Dedifferentiated amniotic fluid mesenchymal stem cell (primary cell): ENCODE measurements around the gene AMPD2.

Experiments used
- DNase-seq: peaks from one replicate; pipeline ENCODE4 v3.0.0-alpha.2; 2016; ENCODE audit errors: extremely low spot score

AMPD2 gene

DNA sequence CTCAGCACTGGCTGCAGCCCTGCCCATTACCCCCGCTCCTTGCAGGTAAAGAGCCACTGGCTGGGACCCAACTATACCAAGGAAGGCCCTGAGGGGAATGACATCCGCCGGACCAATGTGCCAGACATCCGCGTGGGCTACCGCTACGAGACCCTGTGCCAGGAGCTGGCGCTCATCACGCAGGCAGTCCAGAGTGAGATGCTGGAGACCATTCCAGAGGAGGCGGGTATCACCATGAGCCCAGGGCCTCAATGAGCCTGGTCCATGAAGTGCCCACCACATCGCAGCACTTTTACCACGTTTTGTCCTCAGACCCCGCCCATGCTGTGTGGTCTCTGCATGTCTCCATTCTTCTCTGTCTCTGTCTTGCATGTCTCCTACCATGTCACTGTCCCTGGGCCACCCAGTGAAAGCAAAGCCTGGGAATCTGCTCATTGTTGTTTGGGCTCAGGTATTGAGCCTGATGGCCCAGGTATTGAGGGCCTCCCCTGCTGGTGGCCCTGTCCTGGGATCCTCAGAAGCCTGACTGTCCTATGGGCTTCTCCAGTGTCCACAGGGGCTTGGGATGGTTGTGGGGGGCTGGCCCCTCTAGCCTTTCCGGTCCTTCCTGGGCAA is 11.4 kb downstream of the AMPD2 start:
- peak; percentile 4 for DNase-seq

DNA sequence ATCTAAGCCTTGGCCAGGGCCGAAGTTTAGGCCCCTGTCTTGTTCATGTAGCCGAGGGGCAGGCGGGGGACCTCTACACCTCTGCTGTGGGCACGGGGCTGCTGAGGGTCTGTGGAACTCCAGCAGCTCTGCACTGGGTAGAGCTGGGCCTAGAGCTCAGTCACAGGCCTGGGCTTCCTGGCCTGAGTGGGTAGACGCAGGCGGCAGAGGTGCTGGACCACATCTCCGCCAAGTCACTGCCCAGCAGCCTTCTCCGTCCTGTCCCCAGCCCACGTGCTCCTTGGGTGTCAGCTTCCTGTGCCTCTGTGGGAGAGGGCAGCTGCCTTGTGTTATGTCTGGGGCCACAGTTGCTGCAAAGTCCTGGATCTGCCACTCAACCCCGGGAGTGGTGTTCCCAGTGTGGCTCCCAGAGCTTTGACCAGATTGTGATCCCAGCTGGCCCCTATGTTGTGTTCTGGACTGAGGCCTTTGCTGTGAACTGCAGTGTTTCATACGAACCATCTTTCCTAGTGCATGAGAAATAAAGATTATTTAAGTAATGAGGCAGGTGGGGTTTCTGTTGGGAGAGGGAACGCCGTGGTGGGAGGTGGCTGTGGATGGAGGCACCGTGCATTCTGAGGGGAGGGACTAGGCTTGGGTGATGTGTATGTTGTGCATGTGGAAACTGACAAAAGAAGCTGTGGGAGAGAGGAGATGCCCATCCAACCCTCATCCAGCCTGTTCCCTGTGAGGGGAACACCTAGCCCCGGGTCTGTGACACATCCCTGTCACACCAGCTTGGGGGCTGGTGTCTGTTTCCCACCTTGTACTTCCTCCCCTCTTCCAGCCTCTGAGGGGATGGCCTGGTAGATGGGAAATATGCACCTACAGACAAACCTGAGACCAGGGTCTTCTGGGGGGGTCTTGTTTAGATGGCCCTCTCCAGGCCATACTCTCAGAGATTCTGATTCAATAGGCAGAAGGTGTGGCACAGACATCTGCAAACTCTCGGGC is 12.2 kb downstream of the AMPD2 start:
- DNase-seq, result peak; percentile 13

DNA sequence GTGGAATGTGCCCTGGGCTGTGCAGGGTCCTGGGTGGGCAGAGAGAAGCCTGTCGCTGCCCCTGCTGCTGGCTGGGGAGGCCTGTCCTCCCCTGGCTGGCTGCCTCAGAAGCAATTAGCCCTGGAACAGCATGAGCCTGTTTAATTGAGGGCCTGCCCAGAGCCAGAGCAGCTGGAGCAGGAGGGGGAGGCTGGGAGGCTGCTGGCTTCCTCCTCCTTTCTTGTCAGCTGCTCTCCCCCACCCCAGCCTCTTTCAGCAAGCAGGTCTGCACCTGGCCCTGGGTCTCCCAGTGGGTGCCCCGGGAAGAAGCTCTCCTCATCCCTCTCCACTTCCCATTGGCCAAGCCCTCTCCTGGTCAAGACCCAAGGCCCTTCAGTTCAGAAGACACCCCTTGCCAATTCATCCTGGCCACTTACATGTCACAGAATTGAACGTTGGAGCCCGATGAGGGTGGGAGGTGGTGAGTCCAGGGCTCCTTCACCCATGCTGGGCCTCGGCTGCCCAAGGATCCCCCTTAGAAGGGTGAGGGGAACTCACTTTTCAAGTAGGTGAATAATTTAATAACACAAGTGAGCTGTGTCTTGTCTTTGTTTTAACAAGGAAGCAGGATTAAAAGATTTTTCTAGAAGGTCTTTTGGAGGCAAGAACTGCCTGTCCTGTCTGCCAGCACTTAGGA is 13.2 kb downstream of the AMPD2 start:
- DNase-seq, result peak; percentile 8

DNA sequence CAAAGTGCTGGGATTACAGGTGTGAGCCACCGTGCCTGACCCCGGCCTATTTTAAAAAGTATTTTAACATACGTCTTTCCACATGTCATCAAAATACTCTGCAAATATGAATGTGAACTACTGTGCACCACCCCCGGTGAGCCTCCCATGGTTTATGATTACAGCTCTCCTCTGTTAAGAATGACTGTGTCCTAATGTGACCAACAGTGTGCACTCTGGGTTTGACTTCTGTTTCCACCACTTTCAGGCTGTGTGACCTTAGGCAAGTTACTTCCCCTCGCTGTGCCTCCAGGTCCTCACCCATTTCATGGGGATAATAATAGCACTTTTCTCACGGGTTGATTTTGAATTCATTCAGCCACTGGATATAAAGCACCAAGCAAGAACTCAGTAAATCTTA is 14.7 kb downstream of the AMPD2 start:
- DNase-seq, result no peak

DNA sequence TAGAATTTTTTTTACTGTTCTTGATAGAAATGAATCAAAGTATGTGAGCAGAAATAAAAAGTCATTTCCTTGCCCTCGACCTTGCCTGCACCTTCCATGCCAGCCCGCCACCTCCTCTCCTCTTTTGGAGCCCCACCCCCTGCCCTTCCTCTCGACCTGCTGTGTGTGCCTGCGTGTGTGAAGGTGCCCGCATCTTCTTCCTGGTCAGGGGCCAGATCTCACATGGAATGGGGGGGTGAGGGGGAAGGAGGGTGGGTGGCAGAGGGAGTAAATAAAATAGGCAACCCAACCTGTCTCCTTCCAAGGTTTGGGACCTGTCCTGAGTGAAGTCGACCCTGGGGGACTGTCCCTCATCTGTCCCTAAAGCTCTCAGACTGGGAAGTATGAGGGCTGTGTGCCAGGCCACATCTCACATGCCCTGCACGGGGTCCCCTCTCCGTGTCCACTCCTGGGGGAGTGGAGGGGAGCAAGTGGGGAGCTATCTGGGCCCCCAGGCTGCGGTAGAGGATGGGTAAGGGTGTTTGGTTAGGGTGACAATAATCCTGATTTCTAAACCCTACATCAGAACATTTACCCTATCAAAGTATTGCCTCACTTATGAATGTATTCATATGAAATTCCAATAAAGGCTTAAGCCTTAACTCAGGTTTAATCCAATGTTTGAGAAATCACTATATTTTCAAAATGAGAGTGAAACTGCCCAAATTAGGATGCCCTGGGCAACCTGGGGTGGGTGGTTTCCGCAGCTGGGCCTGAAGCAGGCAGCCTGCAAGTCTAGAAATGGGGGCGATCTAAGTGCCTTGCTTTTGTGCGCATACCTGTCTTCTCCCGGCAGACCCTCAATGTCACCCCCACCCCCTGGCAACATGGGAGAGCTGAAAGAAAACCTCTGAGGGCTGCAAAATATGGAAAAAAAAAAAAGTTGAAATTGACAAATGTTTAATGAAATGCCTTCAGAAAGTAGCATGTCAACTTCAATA is 15.4 kb downstream of the AMPD2 start:
- DNase-seq, result no peak

DNA sequence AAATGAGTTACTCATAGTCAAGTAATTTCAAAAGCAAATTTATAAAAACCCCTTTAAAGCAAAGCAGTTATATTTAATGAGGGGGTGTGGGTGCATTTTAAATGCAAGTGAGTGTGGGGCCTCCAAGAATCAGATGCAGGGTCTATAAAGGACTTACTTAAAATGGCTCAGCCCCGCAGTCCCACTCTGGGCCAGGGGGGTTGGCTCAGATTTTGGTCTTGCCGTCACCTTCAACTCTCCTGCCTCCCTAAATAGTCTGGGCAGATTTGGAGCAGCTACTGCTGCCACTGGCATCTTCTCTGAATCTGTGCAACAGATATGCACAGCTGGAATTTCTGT is 16.2 kb downstream of the AMPD2 start:
- peak; percentile 3 for DNase-seq

DNA sequence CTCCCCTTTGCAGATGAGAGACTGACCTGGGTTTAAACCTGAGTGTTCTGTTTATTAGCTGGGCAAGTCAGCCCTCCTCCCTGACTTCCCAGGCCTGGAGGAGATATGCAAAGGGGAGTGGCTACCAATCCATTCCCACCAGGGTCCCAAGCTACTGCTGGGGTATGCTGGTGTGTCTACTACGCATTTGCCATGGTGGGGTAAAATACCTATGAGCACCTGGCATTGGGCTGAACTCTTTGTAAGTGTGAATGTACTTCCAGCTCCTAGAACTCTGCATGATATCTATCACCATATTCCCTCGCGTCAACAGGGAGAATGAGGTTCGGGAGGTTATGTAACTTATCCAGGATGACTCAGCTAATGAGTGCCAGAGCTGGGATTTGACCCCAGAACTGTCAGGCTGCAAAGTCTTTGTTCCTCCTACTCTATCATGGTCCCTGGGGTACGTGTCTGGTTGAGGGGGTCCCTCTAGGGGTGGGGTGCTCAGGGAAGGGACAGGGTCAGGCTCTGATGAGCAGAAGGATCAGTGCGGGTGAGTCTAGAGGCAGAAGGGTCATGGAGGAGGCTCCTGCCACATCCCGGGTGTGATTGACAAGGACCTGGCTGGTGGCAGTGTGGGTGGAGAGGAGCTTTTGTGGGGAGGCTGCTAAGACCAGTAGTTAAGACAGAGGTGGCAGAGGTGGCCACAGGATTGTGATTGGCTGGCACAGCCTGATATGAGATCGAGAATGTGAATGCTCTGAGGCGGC is 16.7 kb downstream of the AMPD2 start:
- DNase-seq, result peak; percentile 15

DNA sequence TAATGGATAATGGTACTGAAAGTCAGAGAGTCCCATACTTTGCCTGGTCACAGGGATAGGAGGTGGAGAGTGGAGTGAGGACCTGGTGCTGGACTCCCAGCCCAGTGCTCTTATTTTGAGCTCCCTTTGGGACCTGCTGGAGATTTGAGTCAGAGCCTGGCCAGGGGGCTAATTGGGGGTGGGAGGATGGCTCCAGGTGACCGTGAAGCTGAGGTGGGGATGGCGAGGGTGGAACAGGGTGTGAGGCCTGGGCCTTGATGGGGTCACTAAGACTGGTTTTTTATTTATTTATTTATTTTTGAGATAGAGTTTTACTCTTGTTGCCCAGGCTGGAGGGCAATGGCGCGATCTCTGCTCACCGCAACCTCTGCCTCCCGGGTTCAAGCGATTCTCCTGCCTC is 17.8 kb downstream of the AMPD2 start:
- no peak for DNase-seq

DNA sequence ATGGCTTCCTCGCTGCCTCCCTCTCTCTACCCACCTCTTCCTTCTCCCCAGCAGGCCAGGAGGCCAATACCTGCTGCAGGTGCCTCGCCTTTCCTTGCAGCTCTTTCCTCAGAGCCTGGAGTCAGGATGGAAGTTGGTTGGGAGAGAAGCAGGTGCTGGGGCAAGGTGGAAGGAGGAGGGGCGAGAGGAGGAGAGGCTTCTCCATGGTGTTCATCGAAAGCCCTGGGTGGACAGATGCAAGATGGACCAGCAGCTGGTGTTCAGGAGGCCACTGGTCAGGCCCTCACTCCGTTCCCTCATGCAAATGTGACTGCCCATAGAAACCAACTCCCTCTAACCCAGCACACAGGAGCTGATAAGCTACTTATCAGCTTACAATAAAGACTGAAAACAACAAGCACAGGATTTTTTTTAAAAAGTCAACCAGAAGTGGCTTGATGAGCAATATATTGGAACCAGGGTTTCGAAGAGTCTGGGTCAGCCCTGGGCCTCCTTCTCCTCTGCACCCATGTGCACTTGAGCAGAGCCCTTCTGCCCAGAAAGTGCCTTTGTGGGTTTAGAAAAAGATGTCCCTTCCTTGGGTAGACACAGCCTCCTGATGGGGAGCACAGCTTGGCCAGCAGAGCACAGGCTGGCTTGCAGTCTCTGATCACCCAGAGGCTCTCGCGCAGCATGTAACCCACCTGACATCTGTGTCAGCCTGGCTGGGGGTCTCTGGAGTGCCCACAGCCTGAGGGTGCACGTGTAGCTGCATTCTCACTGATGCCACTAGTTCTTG is 19.6 kb downstream of the AMPD2 start:
- DNase-seq, result peak; percentile 8

DNA sequence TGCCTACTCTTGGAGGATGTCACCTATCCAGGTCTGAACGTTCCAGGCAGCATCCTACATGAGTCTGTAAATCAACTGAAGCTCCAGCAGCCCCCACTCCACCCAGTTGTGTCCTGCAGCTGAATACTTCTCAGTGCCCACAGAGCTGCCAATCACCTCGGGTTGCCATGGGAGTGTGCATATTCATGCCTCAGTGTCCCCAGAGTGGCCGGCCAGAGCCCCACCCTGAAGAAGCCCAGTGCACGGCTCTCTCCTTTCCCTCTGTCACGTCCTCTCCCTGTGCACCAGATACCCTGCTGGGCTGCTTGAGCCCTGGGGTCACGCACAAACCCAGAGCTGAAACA is 20.2 kb downstream of the AMPD2 start:
- peak; percentile 10 for DNase-seq

DNA sequence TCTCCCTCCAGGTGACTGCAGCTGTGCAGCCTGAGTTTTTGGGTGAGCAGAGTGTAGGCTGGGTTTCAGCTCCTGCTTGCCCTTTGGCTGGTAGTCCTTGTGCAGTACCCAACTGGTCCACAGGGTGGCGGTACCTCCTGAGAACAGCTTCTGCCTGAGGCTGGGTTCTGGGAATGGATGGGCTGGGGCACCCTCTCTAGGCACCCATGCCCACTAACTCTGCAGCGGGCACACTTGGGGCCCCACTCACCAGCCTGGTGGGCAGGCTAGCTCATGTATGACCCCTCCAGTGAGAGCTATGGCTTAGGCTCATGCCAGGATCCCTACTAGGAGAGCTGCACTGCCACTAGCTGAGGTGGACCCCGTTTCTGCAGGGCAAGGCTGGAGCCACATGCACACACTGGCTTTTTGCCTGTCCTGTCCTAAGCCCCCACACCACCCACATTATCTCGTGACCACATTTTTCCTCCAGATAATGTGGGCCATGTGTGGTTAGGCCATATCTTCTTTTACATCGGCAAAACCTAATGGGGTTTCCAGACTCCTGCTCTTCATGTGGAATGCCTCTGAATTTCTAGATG is 20.7 kb downstream of the AMPD2 start:
- DNase-seq, result peak; percentile 66

DNA sequence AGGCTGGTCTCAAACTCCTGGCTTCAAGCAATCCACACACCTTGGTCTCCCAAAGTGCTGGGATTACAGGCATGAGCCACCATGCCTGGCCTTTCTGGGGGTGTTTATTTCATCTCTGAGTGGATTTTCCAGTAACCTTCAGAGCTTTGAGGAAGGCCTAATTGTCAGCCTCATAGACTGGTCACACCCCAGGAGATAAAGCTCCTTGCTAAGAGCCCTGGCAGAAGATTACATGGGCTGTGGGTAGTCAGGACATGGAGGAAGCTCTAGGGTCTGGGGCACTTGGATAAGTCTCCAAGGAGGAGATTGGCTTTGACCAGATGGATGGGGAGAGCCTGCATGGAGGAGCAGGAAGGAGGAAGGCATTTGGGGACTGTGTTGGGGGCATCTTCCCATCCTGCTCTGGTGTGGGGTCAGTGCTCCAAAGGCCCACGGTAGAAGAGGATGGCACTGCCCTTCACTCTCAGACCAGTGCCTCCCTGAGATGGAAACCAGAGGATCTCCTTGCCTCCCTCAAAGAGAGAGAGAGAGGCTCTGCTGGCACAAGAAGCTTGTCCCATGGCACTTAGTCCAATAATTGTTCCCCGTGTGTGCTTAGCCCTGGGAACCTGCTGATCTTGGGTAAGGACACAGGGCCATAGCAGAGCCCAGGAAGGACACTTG is 21.6 kb downstream of the AMPD2 start:
- no peak for DNase-seq

DNA sequence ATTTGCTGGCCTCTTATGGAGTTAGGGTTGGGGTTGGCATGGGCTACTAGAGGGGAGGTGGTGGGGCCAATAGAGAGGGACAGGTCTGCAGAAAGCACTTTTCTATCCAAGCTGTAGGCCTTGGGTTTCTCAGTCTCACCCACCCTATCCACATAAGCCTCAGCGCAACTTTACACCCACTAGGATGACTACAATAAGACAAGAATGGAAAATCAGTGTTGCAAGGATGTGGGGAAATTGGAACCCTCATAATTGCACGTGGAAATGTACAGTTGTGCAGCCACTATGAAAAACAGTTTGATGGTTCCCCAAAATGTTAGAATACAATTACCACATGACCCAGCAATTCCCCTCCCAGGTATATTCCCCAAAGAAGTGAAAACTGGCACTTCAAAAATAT is 22.2 kb downstream of the AMPD2 start:
- DNase-seq, result peak; percentile 10

DNA sequence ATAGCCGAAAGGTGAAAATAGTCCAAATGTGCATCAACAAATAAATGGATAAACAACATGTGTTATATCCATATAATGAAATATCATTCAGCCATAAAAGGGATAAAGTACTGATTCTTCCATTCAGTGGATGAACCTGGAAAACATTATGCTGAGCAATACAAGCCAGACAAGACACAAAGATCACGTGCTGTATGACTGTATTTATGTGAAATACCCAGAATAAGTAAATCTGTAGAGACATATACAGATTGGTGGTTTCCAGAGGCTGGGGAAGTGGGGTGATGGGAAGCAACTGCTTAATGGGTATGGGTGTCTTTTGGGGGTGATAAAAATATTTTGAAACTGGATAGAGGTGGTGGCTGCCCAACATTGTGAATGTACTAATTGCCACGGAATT is 23.0 kb downstream of the AMPD2 start:
- peak; percentile 8 for DNase-seq

DNA sequence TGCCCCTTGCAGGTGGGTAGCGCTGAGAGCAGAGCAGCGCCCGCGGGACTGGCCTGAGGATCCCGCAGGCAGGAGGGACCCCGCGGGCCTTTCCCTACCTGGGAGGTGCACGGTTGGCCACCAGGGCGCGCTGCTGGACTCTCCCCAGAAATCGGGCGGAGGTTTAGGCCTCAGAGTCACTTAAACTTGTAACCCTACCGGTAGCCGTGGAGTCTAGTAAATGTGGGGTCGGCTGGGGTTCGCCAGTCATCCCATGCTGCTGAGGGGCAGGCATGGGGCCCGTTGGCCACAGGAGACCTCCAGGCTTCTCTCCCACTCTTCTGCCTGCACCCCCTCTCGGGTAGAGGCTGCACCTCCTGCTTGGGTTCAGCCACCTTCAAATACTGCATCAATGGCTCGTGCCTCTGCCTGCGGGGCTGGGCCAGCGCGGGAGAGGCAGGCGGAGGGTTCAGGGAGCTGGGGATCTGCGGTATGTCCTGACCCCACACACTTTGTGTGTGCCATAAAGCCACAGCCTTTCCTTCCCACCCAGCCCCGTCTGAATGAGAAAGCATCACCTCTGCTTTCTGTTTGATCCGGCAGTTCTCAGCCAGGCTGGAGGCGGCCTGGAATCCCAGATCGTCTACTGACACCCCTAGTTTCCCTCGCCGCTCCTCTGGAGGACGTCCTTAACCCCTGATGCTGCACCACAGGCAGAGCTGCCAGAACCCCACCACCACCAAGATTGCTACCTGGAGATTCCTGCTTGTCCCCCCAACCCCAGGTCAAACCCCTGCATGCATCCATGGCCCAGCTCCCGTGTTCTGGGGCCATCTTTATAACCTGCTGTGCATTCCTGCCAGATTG is 24.0 kb downstream of the AMPD2 start:
- DNase-seq, result peak; percentile 15

DNA sequence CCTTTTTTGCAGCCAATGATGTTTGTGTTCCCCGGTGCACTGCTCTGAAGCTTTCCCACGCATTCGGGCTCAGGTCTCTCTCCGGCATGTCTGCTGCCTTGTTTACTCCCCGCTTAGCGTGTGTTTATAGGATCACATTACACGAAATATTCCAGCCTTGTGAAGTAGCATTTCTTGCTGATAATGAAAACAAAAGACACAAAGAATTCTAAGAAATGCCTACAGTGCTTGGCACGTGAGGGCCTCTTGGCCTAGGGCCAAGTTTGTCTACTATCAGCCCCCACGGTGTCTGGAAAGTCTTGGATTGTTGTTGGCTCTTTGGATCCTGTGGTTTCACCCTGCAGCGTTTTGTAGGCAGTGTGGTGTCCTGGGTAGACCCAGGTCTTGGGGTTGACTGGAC is 25.0 kb downstream of the AMPD2 start:
- no peak for DNase-seq

DNA sequence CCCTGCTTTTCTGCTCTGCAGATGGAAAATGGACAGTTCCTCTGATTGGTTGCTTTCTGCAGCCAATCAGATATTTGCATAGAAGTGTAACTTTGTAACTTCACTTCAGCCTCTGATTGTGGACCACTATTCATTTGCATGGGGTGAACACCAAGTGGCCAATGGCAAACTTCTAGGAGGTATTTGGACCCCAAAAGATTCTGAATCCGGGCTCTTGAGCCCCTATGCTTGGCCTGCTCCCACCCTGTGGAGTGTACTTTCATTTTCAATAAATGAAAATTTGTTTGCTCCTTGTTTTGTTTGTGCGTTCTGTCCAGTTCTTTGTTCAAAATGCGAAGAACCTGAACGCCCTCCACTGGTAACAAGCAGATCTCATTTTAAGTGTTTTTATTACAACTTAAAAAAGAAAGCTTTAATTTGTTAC is 29.9 kb downstream of the AMPD2 start:
- DNase-seq, result peak; percentile 41

DNA sequence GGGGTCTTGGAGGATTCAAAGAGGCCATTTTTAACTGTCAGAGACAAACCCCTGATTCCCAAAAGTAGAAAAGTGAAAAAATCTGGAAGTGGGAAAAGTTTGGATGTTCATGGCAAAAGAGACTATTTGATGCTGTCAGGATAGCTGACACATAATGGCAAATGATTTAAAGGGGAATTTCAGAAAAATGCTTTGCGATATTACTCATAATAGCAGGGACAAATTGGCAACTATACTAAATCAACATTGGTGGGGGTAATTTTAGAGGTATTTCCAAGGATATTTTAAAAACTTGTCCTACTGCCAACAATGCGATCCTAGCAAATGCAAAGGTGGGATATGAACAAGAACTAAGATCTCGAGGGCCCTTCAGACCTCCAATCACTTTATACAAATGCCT is 31.0 kb downstream of the AMPD2 start:
- peak; percentile 9 for DNase-seq
